Nephron progenitor cell (in vitro differentiated cells): Measurements from ENCODE around the gene KRT35.
"Not testable (repeated sequence)": the region's sequence is repeated elsewhere in the genome, so short reads cannot be mapped to it uniquely, and the experiment has no call there.

Experiments
- DNase-seq: peaks from one replicate; pipeline ENCODE4 v3.0.0; 2021
- H3K27ac Mint-ChIP-seq: 2 replicates; pipeline ENCODE4 v1.8.0; 2021; ENCODE audit warnings: mild to moderate bottlenecking, moderate library complexity, mixed read lengths
- H3K27me3 Mint-ChIP-seq: 2 replicates; pipeline ENCODE4 v1.8.0; 2021; ENCODE audit warnings: mild to moderate bottlenecking, low read depth, mixed read lengths; ENCODE audit not compliant: poor library complexity
- H3K36me3 Mint-ChIP-seq: 2 replicates; pipeline ENCODE4 v1.8.0; 2021; ENCODE audit warnings: low read depth, mixed read lengths
- H3K4me1 Mint-ChIP-seq: 2 replicates; pipeline ENCODE4 v1.8.0; 2021; ENCODE audit warnings: mixed read lengths
- H3K4me3 Mint-ChIP-seq: 2 replicates; pipeline ENCODE4 v1.8.0; 2021; ENCODE audit warnings: mild to moderate bottlenecking, moderate library complexity, mixed read lengths
- H3K9me3 Mint-ChIP-seq: 2 replicates; pipeline ENCODE4 v1.8.0; 2021; ENCODE audit warnings: mild to moderate bottlenecking, moderate library complexity, mixed read lengths
- CTCF ChIP-seq: fragments of 200-600 bp; sonication (generic); IDR thresholded peaks from 2 replicates; pipeline ENCODE4 v1.5.0; 2021; ENCODE audit warnings: antibody characterized with exemption

The KRT35 gene

DNA sequence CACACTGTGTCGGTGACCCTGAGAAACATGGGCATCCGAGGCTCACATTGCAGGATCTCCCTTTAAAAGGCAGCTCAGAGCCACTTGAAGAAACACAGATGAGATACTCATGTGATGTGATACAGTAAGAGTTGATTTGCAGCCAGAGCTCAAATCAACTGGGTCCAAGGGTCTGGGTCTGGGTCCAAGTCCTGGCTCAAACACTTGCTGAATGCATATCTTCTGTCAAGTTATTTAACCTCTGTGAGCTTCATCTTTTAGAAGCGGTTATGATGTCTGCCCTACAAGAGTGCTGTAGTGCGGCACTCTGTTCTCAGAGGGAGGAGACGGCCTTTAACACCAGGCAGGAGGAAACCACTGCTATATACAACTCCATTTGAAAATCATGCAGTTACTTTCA lies 46.5 kb downstream of the KRT35 start:
- Mint-ChIP-seq H3K4me1 (peaks cover 14% of the 10 kb centered on the region), H3K9me3 (no peaks in the 10 kb centered on the region), H3K27me3 (no peaks in the 10 kb centered on the region), H3K27ac (peak overlapping the region; percentile 66), H3K36me3 (no peaks in the 10 kb centered on the region), H3K4me3 (no peak overlapping the region)
- TF ChIP-seq CTCF, result no peak
- DNase-seq, result no peak

DNA sequence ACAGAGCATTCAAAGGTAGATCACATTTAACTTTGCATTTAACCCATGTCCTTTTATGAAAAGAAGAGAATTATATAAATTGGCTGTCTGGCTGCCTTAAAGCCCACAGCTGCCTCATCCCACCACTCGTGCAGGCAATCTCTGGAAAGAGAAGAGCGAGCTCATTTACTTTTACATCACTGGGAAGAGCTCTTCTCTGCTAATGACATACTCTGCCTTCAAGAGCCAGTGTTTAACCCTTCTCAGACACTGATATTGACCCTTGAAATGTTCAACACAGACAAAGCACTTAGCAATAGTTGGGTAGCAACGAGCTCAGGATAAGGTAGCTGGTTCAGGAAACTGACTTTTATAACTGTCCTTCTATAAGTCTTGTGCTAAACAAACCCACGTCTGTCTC lies 46.9 kb downstream of the KRT35 start:
- H3K9me3 Mint-ChIP-seq, result no peaks in the 10 kb centered on the region
- no peaks in the 10 kb centered on the region for H3K27me3 Mint-ChIP-seq
- H3K27ac Mint-ChIP-seq, result peak overlapping the region; percentile 33
- no peaks in the 10 kb centered on the region for H3K36me3 Mint-ChIP-seq
- DNase-seq, result no peak
- no peak for TF ChIP-seq CTCF
- no peak overlapping the region for H3K4me3 Mint-ChIP-seq
- peaks cover 14% of the 10 kb centered on the region for H3K4me1 Mint-ChIP-seq

GRCh38 chr17:41433586-41433985 lies 47.4 kb downstream of the KRT35 start:
- Mint-ChIP-seq H3K4me3 (no peak overlapping the region), H3K27me3 (no peaks in the 10 kb centered on the region)

GRCh38 chr17:41430376-41430775 lies 50.6 kb downstream of the KRT35 start:
- not testable (repeated sequence) for H3K9me3 Mint-ChIP-seq, H3K27ac Mint-ChIP-seq, H3K36me3 Mint-ChIP-seq, H3K27me3 Mint-ChIP-seq, DNase-seq, H3K4me3 Mint-ChIP-seq
- H3K4me1 Mint-ChIP-seq, result peaks cover 14% of the 10 kb centered on the region

More at GRCh38 chr17:41433586-41433985, 47.4 kb downstream of the KRT35 start:
- DNase-seq, result no peak
- Mint-ChIP-seq H3K9me3 (no peaks in the 10 kb centered on the region), H3K27ac (no peak overlapping the region), H3K4me1 (peaks cover 14% of the 10 kb centered on the region), H3K36me3 (no peaks in the 10 kb centered on the region)
- TF ChIP-seq CTCF, result no peak

- no peaks in the 10 kb centered on the region for H3K36me3 Mint-ChIP-seq
- no peak overlapping the region for H3K27ac Mint-ChIP-seq
- no peak for DNase-seq
- peaks cover 13% of the 10 kb centered on the region for H3K4me1 Mint-ChIP-seq
- no peaks in the 10 kb centered on the region for H3K9me3 Mint-ChIP-seq
- no peak for TF ChIP-seq CTCF
- H3K27me3 Mint-ChIP-seq, result no peaks in the 10 kb centered on the region
- no peak overlapping the region for H3K4me3 Mint-ChIP-seq
Observed at GRCh38 chr17:41429667-41430066, 51.3 kb downstream of the KRT35 start.

DNA sequence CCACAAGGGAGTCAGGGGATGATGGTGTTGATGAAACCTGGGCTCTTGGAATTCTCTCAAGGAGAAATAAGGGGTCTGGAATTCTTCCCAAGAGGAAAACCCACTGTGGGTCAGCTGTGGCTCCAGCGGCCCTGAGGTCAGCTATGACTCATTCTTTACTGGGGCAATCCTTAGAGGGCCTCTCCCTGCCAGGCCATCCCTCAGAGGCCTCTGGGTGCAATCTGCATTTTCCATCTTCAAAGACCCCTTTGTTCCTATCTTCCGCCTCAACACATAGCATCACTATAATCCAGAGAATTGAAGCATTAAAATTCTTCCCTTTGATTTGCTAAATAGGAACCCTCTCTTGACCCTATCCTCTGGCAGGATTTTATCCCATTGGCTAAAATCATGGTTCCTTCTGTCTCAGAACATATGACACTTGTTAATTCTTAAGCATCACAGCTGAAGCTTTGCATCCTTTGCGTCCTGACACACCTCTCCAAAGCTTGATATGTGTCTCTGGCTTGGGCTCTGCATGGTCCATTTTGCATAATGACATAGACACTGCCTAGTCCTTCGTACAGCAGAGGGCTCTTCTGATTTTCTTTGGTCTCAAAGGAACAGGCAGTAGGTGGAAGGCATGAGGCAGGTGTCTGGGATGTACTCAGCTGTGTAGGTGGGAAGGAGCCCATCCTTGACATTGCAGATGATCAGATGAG lies 52.2 kb downstream of the KRT35 start:
- TF ChIP-seq CTCF, result no peak
- Mint-ChIP-seq H3K4me3 (no peak overlapping the region), H3K36me3 (no peaks in the 10 kb centered on the region), H3K9me3 (no peaks in the 10 kb centered on the region), H3K27ac (no peak overlapping the region), H3K4me1 (peaks cover 5% of the 10 kb centered on the region), H3K27me3 (no peaks in the 10 kb centered on the region)
- DNase-seq, result no peak
